ENCODE measurements around the gene RORB. TPM values are rescaled to one million over a fixed set of nuclear protein-coding genes. Genes with fewer than 3 reads are reported as not detected.

The RORB gene
- total RNA-seq, 1 experiment from 2014 or later: 8.7 TPM

GRCh38 chr9:74478606-74479005 is 18.5 kb upstream of the RORB start (continued):
- TF ChIP-seq ZBTB43 (CRISPR knock-in tag; IDR thresholded peaks at IDR 0.05): no peak
- TF ChIP-seq PRDM15 (CRISPR knock-in tag; IDR thresholded peaks at IDR 0.05): no peak
- no peak for TF ChIP-seq ZNF121 (CRISPR knock-in tag; IDR thresholded peaks at IDR 0.05)
- no peak for TF ChIP-seq ATF1 (CRISPR knock-in tag; IDR thresholded peaks at IDR 0.05)
- TF ChIP-seq ATF3 (CRISPR knock-in tag; conservative IDR thresholded peaks at IDR 0.05): no peak
- TF ChIP-seq ZBTB21 (CRISPR knock-in tag; IDR thresholded peaks at IDR 0.05; ENCODE audit: borderline replicate concordance): no peak
- TF ChIP-seq ZNF423 (CRISPR knock-in tag; IDR thresholded peaks at IDR 0.05): no peak
- TF ChIP-seq SMAD4 (CRISPR knock-in tag; IDR thresholded peaks at IDR 0.05): no peak
- TF ChIP-seq NFYB (CRISPR knock-in tag; conservative IDR thresholded peaks at IDR 0.05; ENCODE audit: low read depth): no peak
- TF ChIP-seq ZNF416 (CRISPR knock-in tag; IDR thresholded peaks at IDR 0.05): no peak
- TF ChIP-seq FOXP4 (CRISPR knock-in tag; IDR thresholded peaks at IDR 0.05): no peak
- no peak for TF ChIP-seq SOX15 (CRISPR knock-in tag; IDR thresholded peaks at IDR 0.05)

GRCh38 chr9:74479711-74480110 is 17.4 kb upstream of the RORB start:
- Mint-ChIP-seq H3K36me3 (peaks cover 28% of the 10 kb centered on the region), H3K9me3 (peaks cover 30% of the 10 kb centered on the region), H3K4me1 (peaks cover 3% of the 10 kb centered on the region; the same call in 1 of the 2 replicates), H3K27ac (no peak overlapping the region), H3K4me3 (no peak overlapping the region), H3K27me3 (ENCODE audit: low read depth) (peaks cover 4% of the 10 kb centered on the region; the same call in 1 of the 2 replicates)
- no peak for DNase-seq (ENCODE audit: low spot score)
- ATAC-seq: no peak
- POLR2A ChIA-PET: no interaction called here
- CTCF ChIA-PET: interaction anchor here (0.7 kb wide), 1 partner anchor 13 kb away, joined by 3 read pairs; no protein-coding TSS in a partner anchor
- TF ChIP-seq IRF1 (CRISPR knock-in tag; IDR thresholded peaks at IDR 0.05) (no peak), ESRRA (CRISPR knock-in tag; IDR thresholded peaks at IDR 0.05; ENCODE audit: borderline replicate concordance) (no peak), NR3C1 (CRISPR knock-in tag; conservative IDR thresholded peaks at IDR 0.05; ENCODE audit: low read depth) (no peak), EMX1 (CRISPR knock-in tag; IDR thresholded peaks at IDR 0.05) (no peak), ZNF138 (CRISPR knock-in tag; conservative IDR thresholded peaks at IDR 0.05) (no peak), MLX (CRISPR knock-in tag; IDR thresholded peaks at IDR 0.05) (no peak), ZBTB43 (CRISPR knock-in tag; IDR thresholded peaks at IDR 0.05) (no peak), HMGA2 (CRISPR knock-in tag; IDR thresholded peaks at IDR 0.05) (no peak), ATF2 (CRISPR knock-in tag; IDR thresholded peaks at IDR 0.05; ENCODE audit: borderline replicate concordance, low read depth) (no peak), JUN (CRISPR knock-in tag; IDR thresholded peaks at IDR 0.05) (no peak), ZNF425 (CRISPR knock-in tag; conservative IDR thresholded peaks at IDR 0.05) (no peak), PRRX2 (CRISPR knock-in tag; IDR thresholded peaks at IDR 0.05) (no peak), SOX15 (CRISPR knock-in tag; IDR thresholded peaks at IDR 0.05) (no peak), CREM (CRISPR knock-in tag; IDR thresholded peaks at IDR 0.05) (no peak)
